HCT116 (cell line): ENCODE data around the gene CHRND.

Source experiments
- CEBPB ChIP-seq: IDR thresholded peaks from 2 replicates; pipeline ENCODE4 v1.6.1; 2012; ENCODE audit warnings: low read depth
- POLR2A ChIP-seq: IDR thresholded peaks from 2 replicates; pipeline ENCODE4 v1.7.0; 2011; ENCODE audit warnings: borderline replicate concordance; ENCODE audit not compliant: insufficient read depth, insufficient read length; ENCODE audit errors: extremely low read depth
- TF ChIP-seq, protein P1 (sequence below), 3 experiments: fragments of 200-600 bp in 1 of 3; sonication (generic) in 1 of 3; IDR thresholded peaks in 2 of 3; conservative IDR thresholded peaks in 1 of 3; 2 replicates each; pipeline ENCODE4 v1.5.1; 2012 to 2017; ENCODE audit warnings: low read depth in 2 of 3, low read length in 2 of 3, antibody characterized with exemption in 1 of 3, borderline replicate concordance in 1 of 3, control low read depth in 1 of 3, mild to moderate bottlenecking in 1 of 3, mixed read lengths in 1 of 3, mixed run types in 1 of 3, moderate library complexity in 1 of 3; ENCODE audit not compliant: insufficient read depth in 1 of 3

GRCh38 chr2:232573771-232574435 is 47.9 kb downstream of the CHRND start:
- no peak for TF ChIP-seq POLR2A
- TF ChIP-seq, protein P1, sequence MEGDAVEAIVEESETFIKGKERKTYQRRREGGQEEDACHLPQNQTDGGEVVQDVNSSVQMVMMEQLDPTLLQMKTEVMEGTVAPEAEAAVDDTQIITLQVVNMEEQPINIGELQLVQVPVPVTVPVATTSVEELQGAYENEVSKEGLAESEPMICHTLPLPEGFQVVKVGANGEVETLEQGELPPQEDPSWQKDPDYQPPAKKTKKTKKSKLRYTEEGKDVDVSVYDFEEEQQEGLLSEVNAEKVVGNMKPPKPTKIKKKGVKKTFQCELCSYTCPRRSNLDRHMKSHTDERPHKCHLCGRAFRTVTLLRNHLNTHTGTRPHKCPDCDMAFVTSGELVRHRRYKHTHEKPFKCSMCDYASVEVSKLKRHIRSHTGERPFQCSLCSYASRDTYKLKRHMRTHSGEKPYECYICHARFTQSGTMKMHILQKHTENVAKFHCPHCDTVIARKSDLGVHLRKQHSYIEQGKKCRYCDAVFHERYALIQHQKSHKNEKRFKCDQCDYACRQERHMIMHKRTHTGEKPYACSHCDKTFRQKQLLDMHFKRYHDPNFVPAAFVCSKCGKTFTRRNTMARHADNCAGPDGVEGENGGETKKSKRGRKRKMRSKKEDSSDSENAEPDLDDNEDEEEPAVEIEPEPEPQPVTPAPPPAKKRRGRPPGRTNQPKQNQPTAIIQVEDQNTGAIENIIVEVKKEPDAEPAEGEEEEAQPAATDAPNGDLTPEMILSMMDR (IDR thresholded peaks at IDR 0.05 in 2 of 3, conservative IDR thresholded peaks at IDR 0.05 in 1 of 3; ENCODE audit: borderline replicate concordance in 1 of 3, insufficient read depth in 1 of 3, low read depth in 2 of 3, low read length in 2 of 3): no peak
- TF ChIP-seq CEBPB: no peak
